MG63 (cell line): ENCODE measurements around the gene RUNX2. TPM values are rescaled to one million over a fixed set of nuclear protein-coding genes. Genes with fewer than 3 reads are reported as not detected.

Experiments used
- DNase-seq: peaks from one replicate; pipeline ENCODE4 v3.0.0-alpha.2; 2020
- H3K27me3 ChIP-seq: fragments of 250-450 bp; sonication (Bioruptor Pico); 2 replicates; pipeline ENCODE4 v1.5.1; 2020; ENCODE audit warnings: mild to moderate bottlenecking, moderate library complexity
- H3K36me3 ChIP-seq: fragments of 250-450 bp; sonication (Bioruptor Pico); 2 replicates; pipeline ENCODE4 v1.5.1; 2020; ENCODE audit warnings: mild to moderate bottlenecking, moderate library complexity
- H3K4me3 ChIP-seq: fragments of 250-450 bp; sonication (Bioruptor Pico); 2 replicates; pipeline ENCODE4 v1.5.1; 2020; ENCODE audit warnings: mild to moderate bottlenecking, moderate library complexity
- H3K9me3 ChIP-seq: fragments of 250-450 bp; sonication (Bioruptor Pico); 2 replicates; pipeline ENCODE4 v1.5.1; 2020; ENCODE audit warnings: mild to moderate bottlenecking, moderate library complexity
- total RNA-seq: library from RNA; depleted of rRNA; stranded (reverse); fragments of >200 nt; shearing (Covaris generic); gene quantifications from 2 replicates; pipeline ENCODE4 v1.2.3, GENCODE V29; 2014; ENCODE audit warnings: low replicate concordance

RUNX2 gene
- total RNA-seq, 1 experiment from 2014 or later, result 0.13 TPM

DNA sequence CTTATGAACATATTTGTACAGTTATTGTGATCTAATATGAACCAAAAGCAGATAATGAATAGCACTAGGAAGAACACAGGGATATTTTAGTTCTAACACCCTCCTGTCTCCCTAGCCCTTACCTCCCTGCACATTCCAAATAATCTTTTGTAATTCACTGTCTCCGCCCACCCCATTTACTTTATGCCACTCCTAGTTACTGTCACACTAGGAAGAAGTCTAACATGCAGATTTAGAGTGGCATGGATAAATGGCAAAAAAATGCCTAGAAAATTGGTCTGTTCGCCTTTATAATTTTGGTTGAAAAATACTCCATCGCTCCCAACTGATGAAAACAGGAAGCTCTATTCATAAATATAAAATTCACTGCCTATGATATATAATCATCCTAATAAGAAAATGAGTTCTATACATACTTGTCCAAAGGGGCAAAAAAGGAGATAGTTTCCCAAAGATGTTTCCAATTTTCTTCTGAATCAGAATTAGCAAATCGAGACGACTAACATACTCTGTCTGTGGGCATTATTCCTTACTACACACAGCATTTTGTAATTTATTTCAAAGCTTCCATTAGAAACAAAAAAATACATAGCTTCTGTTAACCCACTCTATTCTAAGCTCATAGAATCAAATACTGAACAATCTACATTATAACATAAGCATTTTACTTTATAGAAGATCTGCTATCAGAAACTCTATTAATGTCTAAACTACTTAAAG lies 1.3 kb upstream of the RUNX2 start:
- no peak for DNase-seq
- Histone ChIP-seq H3K9me3 (no peaks in the 10 kb centered on the region), H3K4me3 (no peak overlapping the region), H3K36me3 (no peaks in the 10 kb centered on the region), H3K27me3 (no peaks in the 10 kb centered on the region)

DNA sequence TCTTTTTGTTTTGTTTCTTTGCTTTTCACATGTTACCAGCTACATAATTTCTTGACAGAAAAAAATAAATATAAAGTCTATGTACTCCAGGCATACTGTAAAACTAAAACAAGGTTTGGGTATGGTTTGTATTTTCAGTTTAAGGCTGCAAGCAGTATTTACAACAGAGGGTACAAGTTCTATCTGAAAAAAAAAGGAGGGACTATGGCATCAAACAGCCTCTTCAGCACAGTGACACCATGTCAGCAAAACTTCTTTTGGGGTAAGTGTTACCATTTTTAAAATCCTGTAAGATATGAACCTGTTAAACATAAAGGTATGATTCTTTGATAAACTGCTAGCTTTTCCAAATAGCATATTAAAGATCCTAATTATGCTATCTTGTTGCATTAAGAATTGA lies 393 bp downstream of the RUNX2 start:
- Histone ChIP-seq H3K9me3 (no peaks in the 10 kb centered on the region), H3K4me3 (no peak overlapping the region), H3K36me3 (no peaks in the 10 kb centered on the region), H3K27me3 (no peaks in the 10 kb centered on the region)
- no peak for DNase-seq

GRCh38 chr6:45344900-45345299 lies 16.8 kb downstream of the RUNX2 start:
- Histone ChIP-seq H3K36me3 (no peaks in the 10 kb centered on the region), H3K27me3 (no peaks in the 10 kb centered on the region), H3K9me3 (no peaks in the 10 kb centered on the region), H3K4me3 (no peak overlapping the region)
- no peak for DNase-seq

DNA sequence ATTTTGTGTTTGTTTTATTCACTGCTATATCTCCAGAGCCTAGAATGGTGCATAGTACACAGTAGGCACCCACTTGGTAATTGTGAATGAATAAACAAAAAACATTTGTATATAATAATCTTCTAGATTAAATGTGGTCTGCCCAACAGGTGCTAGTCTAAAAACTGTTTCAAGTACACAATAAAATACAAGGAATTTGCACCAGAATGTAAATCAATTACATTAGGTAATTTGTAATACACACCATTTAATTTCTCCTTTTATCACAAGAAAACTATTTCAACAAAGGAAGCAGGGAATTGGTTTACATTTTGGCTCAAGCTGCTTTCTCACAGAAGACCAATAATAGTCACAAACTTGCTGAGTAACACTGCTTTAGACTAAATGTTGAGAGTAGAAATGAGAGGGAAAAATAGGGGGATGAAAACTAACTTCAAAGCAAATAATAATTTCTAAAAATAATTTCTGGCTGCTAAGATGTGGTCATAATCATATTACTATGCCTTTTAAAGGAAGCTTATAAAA lies 22.1 kb downstream of the RUNX2 start:
- H3K27me3 ChIP-seq, result no peaks in the 10 kb centered on the region
- no peaks in the 10 kb centered on the region for H3K36me3 ChIP-seq
- no peak overlapping the region for H3K4me3 ChIP-seq
- DNase-seq, result no peak
- no peaks in the 10 kb centered on the region for H3K9me3 ChIP-seq

GRCh38 chr6:45351076-45351475 lies 22.9 kb downstream of the RUNX2 start:
- Histone ChIP-seq H3K36me3 (no peaks in the 10 kb centered on the region), H3K9me3 (no peaks in the 10 kb centered on the region), H3K4me3 (no peak overlapping the region), H3K27me3 (no peaks in the 10 kb centered on the region)
- DNase-seq, result no peak

DNA sequence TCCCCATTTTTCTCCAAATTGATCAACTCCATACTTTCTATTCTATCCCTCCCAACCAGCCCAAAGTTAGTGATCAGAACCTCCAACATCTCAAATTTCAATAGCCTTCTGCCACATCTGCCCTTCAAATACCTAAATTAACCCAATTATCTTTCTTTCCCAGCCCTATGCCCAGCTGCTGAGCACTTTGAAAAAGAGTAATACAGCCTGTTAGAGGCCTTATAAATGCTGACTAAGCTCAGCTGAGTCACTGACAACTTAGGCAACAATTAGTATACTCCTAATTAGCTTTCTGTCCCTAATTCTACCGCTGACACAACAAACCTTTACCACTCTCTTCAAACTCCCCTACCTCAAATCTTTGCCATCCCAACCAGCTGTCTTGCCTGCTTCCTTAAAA lies 23.5 kb downstream of the RUNX2 start:
- Histone ChIP-seq H3K27me3 (no peaks in the 10 kb centered on the region), H3K36me3 (no peaks in the 10 kb centered on the region), H3K9me3 (no peaks in the 10 kb centered on the region), H3K4me3 (no peak overlapping the region)
- DNase-seq, result no peak

GRCh38 chr6:45353654-45354053 lies 25.5 kb downstream of the RUNX2 start:
- no peak for DNase-seq
- no peaks in the 10 kb centered on the region for H3K9me3 ChIP-seq
- H3K27me3 ChIP-seq, result no peaks in the 10 kb centered on the region
- H3K36me3 ChIP-seq, result no peaks in the 10 kb centered on the region
- H3K4me3 ChIP-seq, result no peak overlapping the region

- no peak for DNase-seq
- no peaks in the 10 kb centered on the region for H3K36me3 ChIP-seq
- H3K9me3 ChIP-seq, result no peaks in the 10 kb centered on the region
- no peaks in the 10 kb centered on the region for H3K27me3 ChIP-seq
- H3K4me3 ChIP-seq, result no peak overlapping the region
Measured at GRCh38 chr6:45364466-45364865, 36.3 kb downstream of the RUNX2 start.

DNA sequence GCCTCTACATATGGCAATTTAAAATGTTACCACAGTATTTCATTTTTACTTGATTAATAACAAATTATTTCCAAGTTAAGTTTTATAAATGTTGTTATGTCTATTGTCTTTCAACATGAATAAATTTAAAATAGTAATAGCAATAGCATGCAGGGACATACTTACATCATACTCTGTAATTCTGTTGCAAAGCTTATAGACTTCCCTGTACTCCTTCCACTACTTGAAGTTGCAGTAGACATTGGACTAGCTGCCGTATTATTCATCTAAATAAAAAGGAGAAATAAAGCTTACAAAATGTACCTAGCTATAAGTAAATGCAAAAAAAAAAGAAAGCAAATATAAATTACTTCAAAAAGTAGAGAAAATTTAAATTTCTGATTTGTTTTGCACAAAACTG lies 36.9 kb downstream of the RUNX2 start:
- no peaks in the 10 kb centered on the region for H3K9me3 ChIP-seq
- no peak for DNase-seq
- H3K27me3 ChIP-seq, result no peaks in the 10 kb centered on the region
- H3K36me3 ChIP-seq, result no peaks in the 10 kb centered on the region
- H3K4me3 ChIP-seq, result no peak overlapping the region

DNA sequence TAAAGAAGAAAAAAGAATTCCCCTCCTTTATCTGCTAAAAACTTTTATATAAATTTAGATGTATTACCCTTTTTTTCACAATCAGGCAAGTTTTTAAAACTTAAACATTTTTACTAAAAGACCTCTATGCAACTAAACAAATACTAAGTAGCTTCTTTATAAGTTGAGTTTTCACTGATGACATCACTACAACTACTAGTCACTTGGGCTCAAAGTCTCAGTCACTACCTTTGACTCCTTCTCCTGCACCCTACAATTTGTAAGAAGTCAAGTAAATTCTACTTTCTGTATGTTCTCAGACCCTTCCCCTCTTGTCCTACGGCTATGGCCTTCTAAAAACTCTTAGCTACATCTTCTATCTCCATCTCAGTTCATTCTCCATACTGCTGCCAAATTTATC lies 38.4 kb downstream of the RUNX2 start:
- H3K9me3 ChIP-seq, result no peaks in the 10 kb centered on the region
- no peak for DNase-seq
- H3K27me3 ChIP-seq, result no peaks in the 10 kb centered on the region
- H3K4me3 ChIP-seq, result no peak overlapping the region
- H3K36me3 ChIP-seq, result no peaks in the 10 kb centered on the region

DNA sequence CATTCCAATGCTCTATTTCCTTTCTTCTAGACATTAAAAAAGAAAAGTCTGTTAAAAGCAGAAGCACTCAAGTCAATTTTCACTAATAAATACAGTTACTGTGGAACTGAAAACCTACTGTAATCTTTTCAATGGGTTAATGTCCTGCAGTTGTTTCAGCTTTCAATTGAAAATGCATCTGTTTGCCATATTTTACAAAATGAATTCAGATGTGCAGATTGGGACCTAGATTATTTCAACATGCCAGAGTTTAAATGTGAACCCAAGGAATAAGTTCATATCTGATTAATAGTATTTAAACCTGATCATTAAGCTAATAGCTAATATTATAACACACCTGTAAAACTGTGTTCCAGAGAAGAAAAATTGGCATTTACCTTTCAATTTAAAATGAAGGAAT lies 39.9 kb downstream of the RUNX2 start:
- Histone ChIP-seq H3K4me3 (no peak overlapping the region), H3K36me3 (no peaks in the 10 kb centered on the region), H3K9me3 (no peaks in the 10 kb centered on the region), H3K27me3 (no peaks in the 10 kb centered on the region)
- DNase-seq, result no peak

DNA sequence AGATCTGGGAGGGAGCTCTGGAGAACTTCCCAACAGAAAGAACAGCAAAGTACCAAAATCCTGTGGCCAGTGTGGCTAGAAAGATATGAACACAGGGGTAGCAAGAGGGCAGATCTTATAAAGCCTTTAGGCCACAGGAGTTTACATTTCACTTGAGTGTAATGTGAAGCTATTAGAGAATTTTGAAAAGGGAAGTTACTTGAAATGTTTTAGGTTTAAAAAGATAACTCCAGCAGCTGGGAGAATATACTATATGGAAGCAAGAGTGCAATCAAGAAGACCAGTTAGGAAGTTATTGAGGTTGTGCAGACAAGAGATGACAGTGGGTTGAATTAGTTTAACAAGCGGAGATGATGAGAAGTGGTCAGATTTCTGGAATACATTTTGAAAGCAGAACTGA lies 41.7 kb downstream of the RUNX2 start:
- no peaks in the 10 kb centered on the region for H3K9me3 ChIP-seq
- H3K36me3 ChIP-seq, result no peaks in the 10 kb centered on the region
- DNase-seq, result no peak
- H3K27me3 ChIP-seq, result no peaks in the 10 kb centered on the region
- H3K4me3 ChIP-seq, result no peak overlapping the region

- Histone ChIP-seq H3K4me3 (no peak overlapping the region), H3K36me3 (no peaks in the 10 kb centered on the region)
- no peak for DNase-seq
Measured at GRCh38 chr6:45371924-45372573, 43.9 kb downstream of the RUNX2 start.

GRCh38 chr6:45375449-45375848 lies 47.3 kb downstream of the RUNX2 start:
- Histone ChIP-seq H3K36me3 (no peaks in the 10 kb centered on the region), H3K27me3 (no peaks in the 10 kb centered on the region), H3K4me3 (no peak overlapping the region), H3K9me3 (no peaks in the 10 kb centered on the region)
- no peak for DNase-seq

More at GRCh38 chr6:45371924-45372573, 43.9 kb downstream of the RUNX2 start:
- no peaks in the 10 kb centered on the region for H3K9me3 ChIP-seq
- H3K27me3 ChIP-seq, result no peaks in the 10 kb centered on the region

GRCh38 chr6:45376310-45377042 lies 48.3 kb downstream of the RUNX2 start:
- DNase-seq, result no peak
- no peaks in the 10 kb centered on the region for H3K9me3 ChIP-seq

GRCh38 chr6:45377043-45377553 lies 49.0 kb downstream of the RUNX2 start:
- H3K9me3 ChIP-seq, result no peaks in the 10 kb centered on the region
- H3K4me3 ChIP-seq, result no peak overlapping the region
- no peaks in the 10 kb centered on the region for H3K36me3 ChIP-seq
- no peak for DNase-seq
- H3K27me3 ChIP-seq, result no peaks in the 10 kb centered on the region

More at GRCh38 chr6:45376310-45377042, 48.3 kb downstream of the RUNX2 start:
- Histone ChIP-seq H3K27me3 (no peaks in the 10 kb centered on the region), H3K36me3 (no peaks in the 10 kb centered on the region), H3K4me3 (no peak overlapping the region)
